Measurements from ENCODE around the gene LYRM1. TPM values are rescaled to one million over a fixed set of nuclear protein-coding genes. Genes with fewer than 3 reads are reported as not detected.

The LYRM1 gene
- total and polyA plus RNA-seq, 2 of the 4 experiments (the other 2 are of a cell fraction) = 19.0 to 35.0 TPM

GRCh38 chr16:20940871-20941635, 40.5 kb downstream of the LYRM1 start:
- no TSS peak for BruUV-seq (replicated peaks)
- H3K23ac ChIP-seq (ENCODE audit: low read depth, low read length) = no peak overlapping the region
- CTCF ChIA-PET = no interaction called here

More at GRCh38 chr16:20940871-20941635, 40.5 kb downstream of the LYRM1 start:
- Histone ChIP-seq H4K20me1 (ENCODE audit: insufficient read depth, low read length) (no peaks in the 10 kb centered on the region), H3K56ac (ENCODE audit: extremely low read depth, insufficient read depth, low read length) (no peak overlapping the region), H2BK20ac (ENCODE audit: low read depth, low read length) (no peak overlapping the region), H4K8ac (ENCODE audit: low read depth in 2 of 2, low read length in 2 of 2) (no peak overlapping the region), H2AK5ac (ENCODE audit: low read depth, low read length) (no peak overlapping the region), H2AK9ac (replicated peaks; ENCODE audit: low read depth, low read length, poor library complexity) (no peak overlapping the region), H4K5ac (ENCODE audit: low read depth, low read length) (no peak overlapping the region), H3K36me3 (ENCODE audit: control insufficient read depth, insufficient read depth, low read length) (no peaks in the 10 kb centered on the region), H3K14ac (replicated peaks; ENCODE audit: low read depth, low read length) (no peak overlapping the region), H3K79me1 (ENCODE audit: low read depth in 1 of 2, low read length in 2 of 2) (no peaks in the 10 kb centered on the region), H3K9me1 (ENCODE audit: insufficient read depth, low read length) (no peaks in the 10 kb centered on the region), H3K4me3 (ENCODE audit: insufficient read depth, low read depth, low read length) (no peak overlapping the region), H3K9me3 (ENCODE audit: control insufficient read depth, insufficient read depth, low read length) (no peaks in the 10 kb centered on the region), H3K4me2 (ENCODE audit: low read depth, low read length) (no peak overlapping the region), H2BK120ac (ENCODE audit: low read depth, low read length) (no peak overlapping the region), H3K18ac (ENCODE audit: low read depth, low read length) (no peak overlapping the region), H2BK15ac (ENCODE audit: low read depth, low read length) (no peak overlapping the region), H3K27ac (ENCODE audit: insufficient read depth, low read length) (no peak overlapping the region), H4K91ac (ENCODE audit: insufficient read depth, low read depth, low read length) (no peak overlapping the region), H2AFZ (replicated peaks; ENCODE audit: low read length, poor library complexity) (no peak overlapping the region), H2BK5ac (ENCODE audit: low read depth, low read length, poor library complexity, severe bottlenecking) (no peak overlapping the region), H3K4me1 (ENCODE audit: control insufficient read depth, insufficient read depth, low read length) (no peaks in the 10 kb centered on the region), H3K9ac (ENCODE audit: low read depth, low read length) (no peak overlapping the region), H3K27me3 (ENCODE audit: control insufficient read depth, insufficient read depth, low read length) (no peaks in the 10 kb centered on the region; the same call in 1 of the 2 replicates), H3K4ac (ENCODE audit: low read depth, low read length) (no peak overlapping the region)
- WGBS, 2 experiments (ENCODE audit: extremely low coverage in 2 of 2, insufficient read length in 1 of 2) = no CpG with 5 or more reads among the region's 6 CpGs
- dilution Hi-C loops (cut with HindIII; ENCODE audit: low sequenced_read_pairs, unreplicated experiment) (no loop called here), in situ Hi-C loops (cut with MboI; ENCODE audit: low sequenced_read_pairs) (no loop called here), intact Hi-C loops (cut with micrococcal nuclease) (no loop called here)
- TF ChIP-seq FOS (IDR thresholded peaks at IDR 0.05; ENCODE audit: low read depth, low read length) (no peak), MAFK (IDR thresholded peaks at IDR 0.05; ENCODE audit: low read depth, low read length) (no peak), RAD21 (IDR thresholded peaks at IDR 0.05; ENCODE audit: low read length) (no peak), RCOR1 (IDR thresholded peaks at IDR 0.05; ENCODE audit: insufficient replicate concordance, low read length) (no peak), ELK1 (IDR thresholded peaks at IDR 0.05; ENCODE audit: borderline replicate concordance, low read depth, low read length) (no peak), MXI1 (IDR thresholded peaks at IDR 0.05; ENCODE audit: borderline replicate concordance, low read depth, low read length) (no peak), CHD1 (IDR thresholded peaks at IDR 0.05; ENCODE audit: low read depth, low read length) (no peak), MAZ (IDR thresholded peaks at IDR 0.05; ENCODE audit: borderline replicate concordance, low read depth, low read length) (no peak), SMC3 (IDR thresholded peaks at IDR 0.05; ENCODE audit: low read depth, low read length) (no peak), CEBPB (IDR thresholded peaks at IDR 0.05; ENCODE audit: low read depth, low read length) (no peak), USF2 (IDR thresholded peaks at IDR 0.05; ENCODE audit: low read depth, low read length) (no peak), RFX5 (IDR thresholded peaks at IDR 0.05; ENCODE audit: low read depth, low read length) (no peak)
- POLR2A ChIA-PET (ENCODE audit: unreplicated experiment) = interaction anchor here (0.6 kb wide), 1 partner anchor 69 kb away, joined by 5 read pairs; no protein-coding TSS in a partner anchor
- ATAC-seq (ENCODE audit: low read depth) = no peak
- no peak for DNase-seq

Data from IMR-90 (cell line).